SKM-1 treated with dmso at 0.1 percent for 144 hours (cell line): ENCODE measurements around the gene PON1.

ENCODE experiments used
- DNase-seq: peaks from one replicate; lab custom pipeline; 2025; ENCODE audit not compliant: unreplicated experiment; lab: John Stamatoyannopoulos, UW

Gene PON1

DNA sequence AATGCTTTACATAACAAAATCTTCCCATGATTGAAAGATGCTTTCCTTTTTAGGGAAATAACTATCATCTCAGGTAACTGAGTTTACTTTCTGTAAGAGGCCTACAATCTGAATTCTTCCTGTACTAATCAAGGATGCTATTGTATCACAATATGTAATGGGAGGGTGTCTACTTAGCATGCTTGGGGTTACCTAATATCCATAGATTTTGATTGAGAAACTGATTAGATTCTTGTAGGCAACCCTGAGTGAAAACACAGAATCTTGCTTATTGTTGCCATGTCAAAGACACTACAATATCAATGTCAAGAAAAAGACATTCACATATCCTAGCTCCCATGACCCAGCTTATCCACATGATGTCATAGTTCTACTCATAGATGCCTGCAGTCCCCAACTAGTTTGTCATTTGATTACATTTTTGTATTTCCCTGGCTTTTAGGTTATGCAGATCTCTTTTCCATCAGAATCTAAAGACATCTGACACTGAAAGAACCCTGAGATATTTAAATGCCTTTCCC is 62.4 kb downstream of the PON1 start:
- DNase-seq: no peak

DNA sequence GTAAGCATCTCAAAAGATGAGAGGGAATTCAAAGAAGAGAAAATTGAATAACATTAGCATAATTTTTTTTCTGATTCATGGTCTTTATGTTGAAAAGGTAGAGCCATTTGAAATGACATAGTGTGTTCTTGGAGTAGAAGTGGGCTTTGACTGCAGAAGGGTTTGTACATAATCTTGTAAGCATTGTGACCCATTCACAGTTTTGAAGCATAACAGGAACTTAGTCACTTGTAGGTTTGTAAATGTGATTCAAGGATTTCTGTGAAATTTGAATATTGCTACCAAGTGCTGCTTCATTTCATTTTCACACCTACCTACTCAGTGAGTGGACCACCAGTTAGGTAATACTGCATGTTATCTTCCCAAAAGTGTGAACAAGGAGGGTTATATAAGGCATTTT is 68.6 kb downstream of the PON1 start:
- no peak for DNase-seq

DNA sequence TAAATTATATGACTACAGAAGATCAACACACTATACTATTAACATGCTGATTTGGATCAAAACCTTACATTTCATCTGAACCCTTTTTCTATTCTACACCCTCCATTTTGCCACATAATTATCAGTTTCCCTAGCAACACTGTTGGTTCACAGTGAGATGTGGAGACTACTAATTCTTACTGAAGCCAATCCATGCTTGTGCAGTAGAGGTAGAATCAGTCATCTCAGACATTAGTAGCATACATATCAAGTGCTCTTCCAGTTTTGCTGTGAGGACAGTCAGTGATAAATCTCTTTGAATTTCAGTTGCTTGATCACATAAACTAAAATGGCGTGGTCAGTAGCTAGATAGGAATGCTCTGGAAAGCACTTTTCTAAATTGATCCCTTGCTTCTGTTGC is 70.3 kb downstream of the PON1 start:
- no peak for DNase-seq

DNA sequence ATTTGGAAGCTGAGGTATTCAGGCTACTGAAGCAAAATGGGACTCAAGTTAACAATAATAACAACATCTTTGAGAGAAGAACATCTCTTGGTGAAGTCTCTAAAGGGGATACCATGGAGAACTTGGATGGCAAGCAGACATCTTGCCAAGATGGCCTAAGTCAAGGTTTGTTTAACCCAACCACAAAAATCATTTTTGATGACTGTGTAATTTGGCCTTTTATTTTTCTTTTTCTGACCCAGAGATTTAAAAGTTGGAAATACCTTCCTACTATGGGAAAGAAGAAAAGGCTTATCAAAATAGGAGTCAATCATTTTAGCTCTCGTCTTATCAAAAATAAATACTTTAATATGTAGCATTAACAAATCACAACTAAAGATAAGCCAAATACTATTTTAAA is 72.4 kb downstream of the PON1 start:
- no peak for DNase-seq

DNA sequence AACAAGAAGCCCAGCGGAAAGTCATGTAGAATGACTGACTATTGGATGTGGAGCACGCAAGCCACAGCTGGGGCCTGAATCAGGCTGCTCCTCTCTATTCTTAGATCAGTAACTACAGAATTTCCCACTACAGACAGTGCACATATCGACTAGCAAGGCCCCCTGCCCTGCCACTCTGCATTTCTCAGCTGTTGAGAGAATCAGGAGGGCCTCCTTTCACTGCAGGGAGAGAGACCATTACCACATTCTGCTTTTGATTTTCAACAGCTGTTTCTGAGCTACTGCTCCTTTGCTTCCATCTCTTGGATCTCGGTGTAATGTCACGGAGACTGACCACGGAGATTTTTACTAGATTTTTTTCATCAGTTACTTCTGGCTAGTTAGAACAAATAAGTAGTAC is 73.8 kb downstream of the PON1 start:
- no peak for DNase-seq
